Measurements from ENCODE around the gene FAM135A. TPM values are rescaled to one million over a fixed set of nuclear protein-coding genes. Genes with fewer than 3 reads are reported as not detected.

Gene FAM135A
- total RNA-seq, 4 donors from 2014 or later, result 16.7 to 37.5 (median 23.2) TPM

GRCh38 chr6:70524721-70525286 lies 111.5 kb downstream of the FAM135A start:
- TF ChIP-seq, protein P1, sequence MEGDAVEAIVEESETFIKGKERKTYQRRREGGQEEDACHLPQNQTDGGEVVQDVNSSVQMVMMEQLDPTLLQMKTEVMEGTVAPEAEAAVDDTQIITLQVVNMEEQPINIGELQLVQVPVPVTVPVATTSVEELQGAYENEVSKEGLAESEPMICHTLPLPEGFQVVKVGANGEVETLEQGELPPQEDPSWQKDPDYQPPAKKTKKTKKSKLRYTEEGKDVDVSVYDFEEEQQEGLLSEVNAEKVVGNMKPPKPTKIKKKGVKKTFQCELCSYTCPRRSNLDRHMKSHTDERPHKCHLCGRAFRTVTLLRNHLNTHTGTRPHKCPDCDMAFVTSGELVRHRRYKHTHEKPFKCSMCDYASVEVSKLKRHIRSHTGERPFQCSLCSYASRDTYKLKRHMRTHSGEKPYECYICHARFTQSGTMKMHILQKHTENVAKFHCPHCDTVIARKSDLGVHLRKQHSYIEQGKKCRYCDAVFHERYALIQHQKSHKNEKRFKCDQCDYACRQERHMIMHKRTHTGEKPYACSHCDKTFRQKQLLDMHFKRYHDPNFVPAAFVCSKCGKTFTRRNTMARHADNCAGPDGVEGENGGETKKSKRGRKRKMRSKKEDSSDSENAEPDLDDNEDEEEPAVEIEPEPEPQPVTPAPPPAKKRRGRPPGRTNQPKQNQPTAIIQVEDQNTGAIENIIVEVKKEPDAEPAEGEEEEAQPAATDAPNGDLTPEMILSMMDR (IDR thresholded peaks at IDR 0.05), result no peak
- DNase-seq (ENCODE audit: low spot score) (no peak), ATAC-seq (ENCODE audit: low FRiP score) (no peak)

DNA sequence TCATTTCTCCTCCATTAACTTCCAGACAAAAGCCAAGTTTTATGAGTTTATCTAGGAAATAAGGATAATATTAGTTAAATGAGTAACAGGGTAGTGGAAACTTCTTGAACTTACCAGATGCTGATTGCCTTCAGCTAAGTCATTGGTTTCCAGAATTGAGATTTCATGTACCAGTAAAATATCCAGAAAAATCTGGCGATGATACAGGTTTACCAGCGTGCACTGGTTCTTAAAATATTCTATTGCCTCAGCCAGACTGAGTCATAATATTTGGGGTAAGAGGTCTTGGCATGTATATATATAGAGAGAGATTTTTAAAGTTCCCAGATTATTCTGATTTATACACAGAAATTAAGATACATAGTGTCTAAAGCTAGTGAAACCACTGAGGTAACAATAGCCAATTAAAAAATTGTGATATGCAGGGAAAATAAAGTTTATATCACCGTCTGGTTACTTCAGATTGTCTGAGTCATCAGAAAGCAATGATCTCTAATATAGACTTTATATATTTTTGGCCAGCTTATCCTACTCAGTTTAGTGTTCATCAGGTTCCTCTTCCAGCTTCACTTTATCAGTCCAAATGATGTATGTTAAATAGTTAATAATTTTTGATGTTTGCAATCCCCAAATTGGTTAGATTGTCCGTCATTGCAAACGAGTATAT lies 113.9 kb downstream of the FAM135A start:
- TF ChIP-seq, protein P1 (IDR thresholded peaks at IDR 0.05), result no peak
- no peak for DNase-seq (ENCODE audit: low spot score)
- ATAC-seq (ENCODE audit: low FRiP score), result no peak

GRCh38 chr6:70530023-70530422 lies 116.7 kb downstream of the FAM135A start:
- ATAC-seq (ENCODE audit: low FRiP score), result no peak
- TF ChIP-seq, protein P1 (IDR thresholded peaks at IDR 0.05), result no peak

DNA sequence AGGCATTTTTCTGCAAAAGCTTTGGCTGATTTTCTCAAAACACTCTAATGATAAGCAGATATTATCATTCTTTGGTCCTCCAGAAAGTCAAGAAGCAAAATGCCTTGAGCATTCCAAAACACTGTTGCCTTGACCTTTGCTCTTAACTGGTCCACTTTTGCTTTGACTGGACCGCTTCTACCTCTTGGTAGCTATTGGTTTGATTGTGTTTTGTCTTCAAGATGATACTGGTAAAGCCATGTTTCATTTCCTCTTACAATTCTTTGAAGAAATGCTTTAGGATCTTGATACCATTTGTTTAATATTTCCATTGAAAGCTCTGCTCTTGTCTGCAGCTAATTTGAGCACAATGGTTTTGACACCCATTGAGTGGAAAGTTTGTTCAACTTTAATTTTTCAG lies 117.8 kb downstream of the FAM135A start:
- ATAC-seq (ENCODE audit: low FRiP score), result no peak
- no peak for DNase-seq (ENCODE audit: low spot score)
- TF ChIP-seq, protein P1 (IDR thresholded peaks at IDR 0.05), result no peak

More at GRCh38 chr6:70530023-70530422, 116.7 kb downstream of the FAM135A start:
- DNase-seq (ENCODE audit: low spot score), result no peak

DNA sequence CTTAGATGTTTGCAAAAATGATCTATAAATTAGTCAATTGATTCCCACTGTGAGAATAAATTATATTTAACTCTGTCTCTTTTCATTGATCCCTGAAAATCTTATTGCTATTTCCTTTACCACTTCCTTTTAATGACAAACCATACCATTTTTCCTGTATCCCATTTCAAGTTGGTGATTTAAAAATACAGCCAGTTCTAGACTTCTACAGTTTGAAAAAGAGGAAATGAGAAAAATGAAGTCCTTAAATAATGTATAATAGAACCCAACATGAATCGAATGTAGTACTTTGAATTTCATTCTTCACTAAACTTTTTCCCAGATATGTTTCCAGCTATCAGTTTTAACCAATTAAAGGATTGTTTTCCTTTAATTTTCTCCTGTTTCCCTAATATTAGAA lies 124.0 kb downstream of the FAM135A start:
- no peak for DNase-seq (ENCODE audit: low spot score)
- no peak for ATAC-seq (ENCODE audit: low FRiP score)
- TF ChIP-seq, protein P1 (IDR thresholded peaks at IDR 0.05), result no peak

DNA sequence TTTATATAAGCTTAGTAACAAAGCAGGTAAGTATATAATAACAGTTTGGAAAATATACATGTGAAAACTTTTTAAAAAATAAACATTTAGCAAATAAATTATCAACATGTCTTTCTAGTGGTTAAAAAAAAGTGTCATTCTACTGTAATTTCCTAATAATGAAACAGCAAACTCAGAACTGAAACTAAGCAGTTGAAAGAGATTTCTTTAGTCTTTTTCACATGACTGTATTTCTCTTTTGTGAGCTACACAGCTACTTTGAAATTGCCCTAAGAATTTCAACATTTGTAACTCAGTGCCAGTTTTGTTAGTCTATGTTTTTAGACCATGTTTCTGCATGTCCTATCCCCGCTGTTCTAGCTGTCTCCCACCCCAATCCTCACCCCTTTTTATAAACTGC lies 125.1 kb downstream of the FAM135A start:
- no peak for DNase-seq (ENCODE audit: low spot score)
- ATAC-seq (ENCODE audit: low FRiP score), result no peak
- TF ChIP-seq, protein P1 (IDR thresholded peaks at IDR 0.05), result no peak

DNA sequence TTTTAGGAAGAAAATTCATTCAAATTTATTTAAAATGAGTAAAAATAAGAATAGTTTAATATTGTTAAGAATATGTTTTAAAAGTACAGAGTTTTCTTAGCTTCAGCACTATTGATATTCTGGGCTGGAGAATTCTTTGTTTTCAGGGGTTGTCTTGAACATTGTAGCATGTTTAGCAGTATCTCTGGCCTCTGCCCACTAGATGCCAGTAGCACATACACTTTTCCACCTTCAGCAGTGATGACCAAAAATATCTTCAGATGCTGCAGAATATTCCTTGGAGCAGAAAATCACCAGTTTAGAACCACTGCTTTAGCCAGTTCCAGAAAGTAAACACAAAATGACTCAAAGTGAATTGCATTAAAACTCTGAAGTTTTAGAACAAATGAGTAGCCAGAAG lies 134.0 kb downstream of the FAM135A start:
- no peak for ATAC-seq (ENCODE audit: low FRiP score)
- DNase-seq (ENCODE audit: low spot score), result no peak
- TF ChIP-seq, protein P1 (IDR thresholded peaks at IDR 0.05), result no peak
